Fibroblast of pulmonary artery (primary cell): ENCODE results near the gene KRTAP10-10.
"Not testable (repeated sequence)": the region's sequence is repeated elsewhere in the genome, so short reads cannot be mapped to it uniquely, and the experiment has no call there.

ENCODE experiments used
- DNase-seq: peaks from one replicate; pipeline ENCODE4 v3.0.0-alpha.2; 2010; ENCODE audit warnings: low read depth
- H3K4me3 ChIP-seq: replicated peaks from 2 replicates; pipeline ENCODE4 v1.5.1; 2011; ENCODE audit warnings: low read depth, mild to moderate bottlenecking, control low read depth, low read length, moderate library complexity
- TF ChIP-seq, protein P1 (sequence below): IDR thresholded peaks from 2 replicates; pipeline ENCODE4 v1.5.1; 2011; ENCODE audit warnings: mild to moderate bottlenecking, control low read depth, low read length, inconsistent platforms; ENCODE audit errors: missing control alignments

Gene KRTAP10-10

DNA sequence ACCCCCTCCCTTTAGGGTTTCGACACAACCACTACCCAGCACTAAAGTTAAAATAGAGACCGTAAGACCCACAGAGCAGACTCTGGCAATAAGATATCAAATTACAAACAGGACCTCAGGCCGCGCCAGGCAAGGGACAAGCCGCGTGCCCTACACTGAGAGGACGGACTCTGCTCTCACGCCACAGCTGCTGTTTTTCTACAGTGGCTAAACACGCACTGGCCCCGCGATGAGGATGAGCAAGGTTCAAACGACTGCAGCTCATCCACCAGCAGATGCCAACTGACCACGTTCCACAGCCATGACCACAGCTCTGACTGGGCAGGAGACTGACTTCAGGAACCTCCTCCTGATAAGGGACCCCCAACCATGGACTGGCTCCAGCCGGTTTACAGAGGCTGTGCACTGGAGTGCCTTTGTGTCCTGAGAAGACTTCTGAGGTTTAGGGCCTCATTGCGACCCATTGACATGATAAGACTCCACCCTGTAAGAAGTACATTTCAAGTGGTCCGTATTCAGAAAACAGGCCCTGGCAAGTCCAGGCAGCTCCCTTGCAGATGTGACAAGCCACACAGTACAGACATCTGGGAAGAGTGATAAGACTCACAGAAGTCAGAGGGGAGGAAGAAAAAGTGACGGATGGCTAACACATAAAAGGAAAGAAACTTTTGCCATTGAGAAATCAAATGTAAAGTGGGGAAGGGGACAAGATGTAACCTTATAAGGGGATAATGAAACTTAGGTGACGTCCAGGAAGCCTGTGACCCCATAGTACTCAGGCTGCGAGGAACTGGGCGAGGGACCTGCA is 43.4 kb upstream of the KRTAP10-10 start:
- no peak for DNase-seq
- TF ChIP-seq, protein P1, sequence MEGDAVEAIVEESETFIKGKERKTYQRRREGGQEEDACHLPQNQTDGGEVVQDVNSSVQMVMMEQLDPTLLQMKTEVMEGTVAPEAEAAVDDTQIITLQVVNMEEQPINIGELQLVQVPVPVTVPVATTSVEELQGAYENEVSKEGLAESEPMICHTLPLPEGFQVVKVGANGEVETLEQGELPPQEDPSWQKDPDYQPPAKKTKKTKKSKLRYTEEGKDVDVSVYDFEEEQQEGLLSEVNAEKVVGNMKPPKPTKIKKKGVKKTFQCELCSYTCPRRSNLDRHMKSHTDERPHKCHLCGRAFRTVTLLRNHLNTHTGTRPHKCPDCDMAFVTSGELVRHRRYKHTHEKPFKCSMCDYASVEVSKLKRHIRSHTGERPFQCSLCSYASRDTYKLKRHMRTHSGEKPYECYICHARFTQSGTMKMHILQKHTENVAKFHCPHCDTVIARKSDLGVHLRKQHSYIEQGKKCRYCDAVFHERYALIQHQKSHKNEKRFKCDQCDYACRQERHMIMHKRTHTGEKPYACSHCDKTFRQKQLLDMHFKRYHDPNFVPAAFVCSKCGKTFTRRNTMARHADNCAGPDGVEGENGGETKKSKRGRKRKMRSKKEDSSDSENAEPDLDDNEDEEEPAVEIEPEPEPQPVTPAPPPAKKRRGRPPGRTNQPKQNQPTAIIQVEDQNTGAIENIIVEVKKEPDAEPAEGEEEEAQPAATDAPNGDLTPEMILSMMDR, result no peak
- no peak overlapping the region for H3K4me3 ChIP-seq

DNA sequence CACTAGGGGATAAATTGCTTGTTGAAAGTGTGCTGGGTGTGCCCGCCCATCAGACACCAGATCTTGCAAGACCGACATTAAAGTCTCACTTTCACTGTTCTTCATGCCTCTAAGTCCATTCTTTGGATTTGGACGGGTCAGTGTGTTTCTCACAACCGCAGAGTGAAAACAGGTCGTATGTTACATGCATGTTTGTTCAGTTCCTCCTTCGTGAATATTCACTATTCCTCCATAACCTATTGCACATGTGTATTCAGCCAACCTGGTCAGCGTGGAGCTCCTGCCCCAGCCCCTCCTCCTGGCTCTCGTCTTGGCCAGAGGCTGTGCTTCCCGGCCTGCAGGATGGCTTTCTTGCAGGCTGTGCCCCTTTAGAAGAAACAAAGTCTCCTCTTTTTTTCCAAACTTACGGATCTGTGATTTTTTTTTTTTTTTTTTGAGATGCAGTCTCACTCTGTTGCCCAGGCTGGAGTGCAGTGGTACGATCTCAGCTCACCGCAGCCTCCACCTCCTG is 42.7 kb upstream of the KRTAP10-10 start:
- DNase-seq, result no peak
- TF ChIP-seq, protein P1, result no peak
- no peak overlapping the region for H3K4me3 ChIP-seq

DNA sequence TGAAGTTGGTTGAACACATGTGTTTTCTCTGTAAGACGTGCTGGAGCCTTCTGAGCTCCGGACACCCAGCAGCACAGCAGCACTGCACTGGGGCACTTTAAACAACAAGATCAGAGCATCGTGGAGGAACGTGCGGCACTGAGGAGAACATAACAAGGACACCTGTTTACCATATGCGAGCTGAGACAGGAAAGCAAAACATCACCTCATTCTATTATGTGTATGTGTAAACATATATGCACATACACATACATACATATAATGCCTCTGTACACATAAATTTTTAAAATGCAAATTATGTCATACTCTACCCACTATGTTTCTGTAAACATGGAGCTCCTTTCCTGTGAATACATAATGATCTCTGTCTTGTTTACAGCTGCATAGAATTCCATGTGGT is 41.6 kb upstream of the KRTAP10-10 start:
- no peak for DNase-seq
- TF ChIP-seq, protein P1, result no peak
- H3K4me3 ChIP-seq, result no peak overlapping the region

DNA sequence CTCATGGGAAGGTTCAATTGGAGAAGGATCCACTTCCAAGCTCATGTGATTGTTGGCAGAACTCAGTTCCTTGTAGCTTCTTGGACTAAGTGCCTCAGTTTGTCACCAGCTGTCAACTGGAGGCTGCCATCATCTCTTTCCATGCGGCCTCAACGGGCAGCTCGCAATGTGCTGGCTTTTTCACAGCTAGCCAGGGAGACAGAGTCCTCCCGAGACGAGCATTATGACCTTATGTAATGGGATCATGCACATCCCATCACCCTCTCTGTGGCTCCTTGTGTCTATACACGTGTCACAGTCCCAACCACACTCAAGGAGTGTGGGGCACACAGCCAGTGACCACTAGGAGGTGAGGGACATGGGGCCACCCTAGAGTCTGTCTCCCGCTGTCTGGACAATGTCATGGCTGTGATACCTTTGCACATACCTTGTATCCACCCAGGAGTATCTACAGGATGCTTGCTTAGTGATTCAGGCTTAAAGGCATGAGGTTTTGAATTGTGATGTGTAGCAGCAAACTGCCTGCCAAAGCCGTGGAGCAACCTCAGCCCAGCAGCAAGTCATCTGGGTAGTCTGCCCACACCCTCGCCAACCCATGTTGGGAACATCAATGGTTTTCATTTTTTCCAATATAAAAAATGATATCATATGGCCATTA is 41.0 kb upstream of the KRTAP10-10 start:
- TF ChIP-seq, protein P1, result no peak
- DNase-seq, result no peak
- no peak overlapping the region for H3K4me3 ChIP-seq

DNA sequence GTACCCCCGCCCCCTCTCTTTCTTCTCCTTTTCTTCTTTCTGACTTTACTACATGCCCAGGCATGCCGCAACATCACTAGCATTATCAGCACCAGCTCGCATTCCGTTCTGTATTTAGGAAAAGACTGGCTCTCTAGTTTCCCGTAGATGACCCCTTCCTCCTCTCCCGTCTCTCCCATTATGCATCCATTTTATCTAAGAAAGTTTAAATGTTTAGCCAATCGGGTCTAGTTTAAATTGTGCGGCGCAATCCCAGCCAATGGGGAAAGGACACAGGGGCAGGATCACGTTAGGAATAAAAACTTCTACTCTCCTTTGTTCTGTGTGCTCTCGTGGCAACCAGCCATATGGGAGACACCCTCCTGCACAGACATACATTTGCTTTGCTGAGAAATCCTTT is 39.1 kb upstream of the KRTAP10-10 start:
- TF ChIP-seq, protein P1, result no peak
- no peak overlapping the region for H3K4me3 ChIP-seq
- DNase-seq, result no peak

DNA sequence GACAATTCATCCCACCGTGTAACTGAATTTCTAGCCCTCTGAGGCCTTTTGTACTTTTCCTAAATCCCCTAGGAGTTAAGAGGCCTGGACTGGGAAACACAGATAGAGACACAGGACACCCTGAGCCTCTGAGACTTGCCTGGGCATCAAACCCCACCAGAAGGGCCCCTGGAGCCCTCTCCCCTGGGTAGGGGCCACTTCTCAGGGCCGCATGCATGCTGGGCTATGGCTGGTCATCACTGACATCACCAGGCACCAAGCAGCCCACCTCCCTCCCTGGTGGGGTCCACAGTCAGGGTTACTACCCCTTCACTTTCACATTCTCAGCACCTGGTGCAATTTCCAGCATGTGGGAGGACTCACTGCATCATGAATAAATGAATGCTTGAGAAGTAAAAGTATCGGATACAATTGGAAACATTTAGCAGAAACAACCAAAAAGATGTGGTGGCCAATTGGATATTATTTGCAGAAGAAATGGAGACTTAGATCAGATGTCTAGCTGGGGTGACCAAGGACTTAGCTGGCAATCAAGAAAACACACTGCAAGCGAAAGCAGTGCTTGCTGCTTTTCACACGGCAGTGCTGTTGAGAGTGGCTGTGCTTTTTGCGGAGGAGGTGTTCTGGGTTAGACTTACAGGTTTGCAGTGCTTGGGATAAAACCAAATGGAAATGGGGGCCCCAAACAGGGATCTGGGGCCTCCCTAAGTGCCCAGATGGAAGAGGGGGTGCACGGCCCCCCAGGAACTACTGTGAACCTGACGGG is 37.7 kb upstream of the KRTAP10-10 start:
- TF ChIP-seq, protein P1, result no peak
- H3K4me3 ChIP-seq, result no peak overlapping the region
- no peak for DNase-seq

DNA sequence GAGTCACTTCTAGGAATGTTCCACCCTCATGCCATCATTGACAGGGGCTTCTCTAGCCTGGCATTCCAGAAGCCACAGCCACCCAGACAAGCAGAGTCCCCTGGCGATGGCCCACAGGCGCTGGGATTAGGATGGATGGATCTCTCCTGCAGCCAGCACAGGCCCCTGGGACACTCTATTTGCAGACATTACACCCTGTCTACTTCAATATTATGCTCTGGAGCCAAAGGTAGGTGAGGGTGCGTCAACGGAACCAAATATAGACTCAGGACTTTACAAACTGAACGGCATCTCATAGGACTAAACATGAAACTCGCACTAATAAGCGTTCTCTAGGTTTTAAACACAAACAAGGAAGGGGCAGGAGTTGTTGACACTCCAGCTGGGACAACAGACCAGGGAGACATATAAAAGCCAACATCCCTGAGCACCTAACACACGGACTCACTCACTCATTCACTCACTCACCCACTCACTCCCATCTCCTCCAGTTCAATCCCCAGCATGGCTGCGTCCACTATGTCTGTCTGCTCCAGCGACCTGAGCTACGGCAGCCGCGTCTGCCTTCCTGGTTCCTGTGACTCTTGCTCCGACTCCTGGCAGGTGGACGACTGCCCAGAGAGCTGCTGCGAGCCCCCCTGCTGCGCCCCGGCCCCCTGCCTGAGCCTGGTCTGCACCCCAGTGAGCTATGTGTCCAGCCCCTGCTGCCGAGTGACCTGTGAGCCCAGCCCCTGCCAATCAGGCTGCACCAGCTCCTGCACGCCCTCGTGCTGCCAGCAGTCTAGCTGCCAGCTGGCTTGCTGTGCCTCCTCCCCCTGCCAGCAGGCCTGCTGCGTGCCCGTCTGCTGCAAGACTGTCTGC is 36.8 kb upstream of the KRTAP10-10 start, which contains the start of gene KRTAP10-7:
TSS of gene KRTAP10-7 (plus strand) at position 480 of the 861 bp plus-strand sequence. CDS start at position 505, 25 bp downstream.
- not testable (repeated sequence) for H3K4me3 ChIP-seq, DNase-seq

DNA sequence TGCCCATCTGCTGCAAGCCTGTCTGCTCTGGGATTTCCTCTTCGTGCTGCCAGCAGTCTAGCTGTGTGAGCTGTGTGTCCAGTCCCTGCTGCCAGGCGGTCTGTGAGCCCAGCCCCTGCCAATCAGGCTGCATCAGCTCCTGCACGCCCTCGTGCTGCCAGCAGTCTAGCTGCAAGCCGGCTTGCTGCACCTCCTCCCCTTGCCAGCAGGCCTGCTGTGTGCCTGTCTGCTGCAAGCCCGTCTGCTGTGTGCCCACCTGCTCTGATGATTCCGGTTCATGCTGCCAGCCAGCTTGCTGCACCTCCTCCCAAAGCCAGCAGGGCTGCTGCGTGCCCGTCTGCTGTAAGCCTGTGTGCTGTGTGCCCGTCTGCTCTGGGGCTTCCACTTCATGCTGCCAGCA is 36.1 kb upstream of the KRTAP10-10 start:
- not testable (repeated sequence) for DNase-seq, H3K4me3 ChIP-seq
